Embryonic facial prominence (tissue), 1 donor: ENCODE measurements around the gene PAPSS1.

Experiments used
- DNase-seq: peaks from one replicate; pipeline ENCODE4 v3.0.0-alpha.2; 2016; ENCODE audit errors: extremely low spot score

PAPSS1 gene

DNA sequence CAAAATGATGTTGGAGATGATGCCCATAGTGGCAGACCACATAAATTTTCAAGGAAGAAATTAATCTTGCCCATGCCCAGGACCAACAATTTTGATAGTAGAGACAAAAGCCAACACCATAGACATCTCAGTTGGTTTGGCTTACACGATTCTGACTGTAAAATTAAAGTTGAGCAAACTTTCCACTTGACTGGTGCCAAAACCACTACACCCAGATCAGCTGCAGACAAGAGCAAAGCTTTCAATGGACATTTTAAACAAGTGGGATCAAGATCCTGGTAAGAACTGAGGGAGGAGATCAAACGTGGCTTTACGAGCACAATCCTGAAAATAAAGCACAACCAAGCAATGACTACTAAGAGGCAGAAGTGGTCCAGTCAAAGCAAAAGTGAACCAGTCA lies 90.7 kb downstream of the PAPSS1 start:
- no peak for DNase-seq

- no peak for DNase-seq
Measured at GRCh38 chr4:107625391-107625902, 94.6 kb downstream of the PAPSS1 start.

DNA sequence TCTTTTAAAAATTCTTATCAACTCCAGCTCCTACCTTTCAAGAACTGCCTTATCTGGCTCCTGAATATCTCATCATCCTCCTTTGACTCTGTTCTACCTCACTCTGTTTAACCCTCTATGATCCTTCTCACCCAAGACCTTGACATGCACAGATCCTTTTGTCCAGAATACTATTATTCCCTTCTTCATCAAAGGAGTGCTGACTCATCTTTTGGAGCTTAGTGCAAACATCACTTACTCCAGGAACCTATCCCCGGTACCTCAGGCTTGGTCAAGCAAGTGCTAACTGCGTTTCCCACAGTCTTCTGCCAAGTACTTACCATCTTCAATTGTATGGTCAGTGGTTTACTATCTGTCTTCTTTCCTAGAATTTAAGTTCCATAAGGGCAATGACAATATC lies 96.0 kb downstream of the PAPSS1 start:
- DNase-seq: no peak

DNA sequence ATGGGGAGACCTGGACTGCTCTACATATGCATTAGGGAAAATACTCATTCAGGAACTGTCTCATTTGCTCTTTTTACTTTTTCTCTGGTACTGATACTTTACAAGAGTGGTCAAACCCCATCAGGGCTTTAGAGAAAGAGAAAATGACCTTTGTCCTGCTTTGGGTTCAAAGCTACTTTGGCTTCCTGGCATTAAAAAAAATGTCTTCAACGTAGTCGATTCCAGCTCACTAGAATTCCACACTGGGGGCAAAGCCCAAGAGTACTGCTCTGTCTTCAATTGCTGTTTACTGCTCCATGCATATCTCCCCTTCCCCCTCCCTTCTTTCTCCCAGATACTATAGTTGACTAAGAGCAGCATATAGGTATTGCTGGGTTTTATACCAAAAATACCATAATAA lies 98.0 kb downstream of the PAPSS1 start:
- no peak for DNase-seq

DNA sequence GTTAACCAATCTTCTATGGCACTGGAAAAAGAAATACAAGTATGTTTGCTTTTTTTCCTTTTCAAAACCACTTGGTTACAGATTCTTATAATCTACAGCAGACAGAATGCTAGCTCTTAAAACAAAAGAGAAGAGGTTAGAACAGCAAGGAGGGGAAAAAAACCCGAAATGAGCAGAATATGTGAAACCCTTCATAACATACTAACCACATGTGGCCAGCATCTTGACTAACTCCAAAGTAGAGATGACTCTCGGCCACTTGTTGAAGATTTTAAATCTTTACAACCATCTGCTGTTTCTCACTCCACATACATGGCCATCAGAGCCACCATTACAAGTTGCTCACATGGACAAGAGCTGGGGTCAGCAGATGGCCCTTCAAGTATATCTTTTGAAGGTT lies 100.3 kb downstream of the PAPSS1 start:
- DNase-seq: no peak

DNA sequence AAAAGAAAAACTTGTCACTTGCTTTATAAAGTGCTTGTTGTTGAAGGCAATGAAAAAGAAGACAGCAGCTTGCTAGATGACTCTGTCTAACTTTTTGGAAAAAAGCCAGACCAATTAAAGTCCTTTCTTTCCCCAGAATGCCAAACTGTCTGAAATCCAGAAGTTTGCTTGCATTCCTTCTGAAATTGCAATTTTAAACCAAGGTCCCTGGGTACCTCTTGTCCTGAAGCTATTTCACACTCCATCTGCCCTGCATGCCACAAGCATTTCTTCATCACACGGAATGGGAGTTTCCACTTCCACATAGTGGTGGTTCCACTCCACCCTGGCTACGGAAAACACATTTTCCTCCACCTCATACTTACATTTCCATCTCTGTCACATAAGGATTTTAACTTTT lies 101.0 kb downstream of the PAPSS1 start:
- DNase-seq: no peak

GRCh38 chr4:107618656-107619055 lies 101.4 kb downstream of the PAPSS1 start:
- DNase-seq: no peak

DNA sequence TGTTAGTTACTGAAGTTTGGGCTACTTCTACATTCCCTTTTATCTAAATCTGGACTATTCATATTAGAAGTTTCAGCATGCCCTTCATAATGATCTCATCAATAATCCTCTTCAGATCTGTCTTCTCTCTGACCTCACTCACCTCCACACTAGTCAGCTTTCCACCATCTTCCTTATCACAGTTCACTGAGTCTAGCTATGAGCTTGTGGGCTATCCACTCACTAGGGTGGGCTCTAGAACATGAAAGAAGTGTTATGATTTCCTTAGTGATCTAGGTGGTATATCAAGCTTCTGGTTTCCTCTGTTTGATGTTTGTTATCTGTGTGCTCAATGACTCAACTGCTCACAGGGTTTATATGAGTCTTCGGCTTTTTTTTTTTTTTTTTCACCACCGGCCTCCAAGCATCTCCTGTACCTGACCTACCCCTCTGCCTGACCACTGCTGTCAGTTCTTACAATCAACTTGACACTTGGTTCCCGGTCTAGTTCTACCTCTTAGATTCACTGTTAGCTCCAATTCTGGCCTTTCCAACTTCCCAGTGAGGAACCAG lies 103.1 kb downstream of the PAPSS1 start:
- no peak for DNase-seq

DNA sequence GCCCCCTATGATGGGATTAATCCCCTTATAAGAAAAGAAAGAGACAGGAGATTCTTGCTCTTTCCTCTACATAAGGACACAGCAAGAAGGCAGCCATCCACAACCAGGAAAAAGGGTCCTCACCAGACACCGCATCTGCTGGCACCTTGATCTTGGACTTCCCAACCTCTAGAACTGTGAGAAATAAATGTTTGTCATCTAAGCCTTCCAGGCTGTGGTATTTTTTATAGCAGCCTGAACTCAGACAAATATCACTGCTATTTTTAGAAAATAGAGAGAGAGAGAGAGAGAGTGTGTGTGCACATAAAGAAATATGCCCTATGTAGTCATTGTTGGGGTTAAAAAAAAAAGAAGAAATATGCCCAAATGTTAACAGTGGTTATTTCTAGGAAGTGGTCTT lies 104.2 kb downstream of the PAPSS1 start:
- DNase-seq: no peak

DNA sequence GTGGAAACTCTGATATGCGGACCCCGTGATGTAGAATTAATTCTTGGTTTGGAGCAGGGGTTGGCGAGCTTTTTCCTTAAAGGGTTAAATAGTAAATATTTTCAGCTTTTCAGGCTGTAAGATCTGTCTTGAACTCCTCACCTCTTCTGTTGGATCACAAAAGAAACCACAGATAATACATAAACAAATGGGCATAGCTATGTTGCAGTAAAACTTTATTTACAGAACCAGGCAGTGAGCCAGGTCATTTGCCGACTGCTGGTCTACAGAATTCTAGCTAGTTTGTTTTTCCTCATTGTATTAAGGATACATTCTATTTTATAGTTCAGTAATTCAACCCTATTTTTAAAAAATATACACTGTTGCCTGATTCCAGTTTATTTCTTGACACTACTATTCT lies 116.6 kb downstream of the PAPSS1 start:
- DNase-seq: no peak

DNA sequence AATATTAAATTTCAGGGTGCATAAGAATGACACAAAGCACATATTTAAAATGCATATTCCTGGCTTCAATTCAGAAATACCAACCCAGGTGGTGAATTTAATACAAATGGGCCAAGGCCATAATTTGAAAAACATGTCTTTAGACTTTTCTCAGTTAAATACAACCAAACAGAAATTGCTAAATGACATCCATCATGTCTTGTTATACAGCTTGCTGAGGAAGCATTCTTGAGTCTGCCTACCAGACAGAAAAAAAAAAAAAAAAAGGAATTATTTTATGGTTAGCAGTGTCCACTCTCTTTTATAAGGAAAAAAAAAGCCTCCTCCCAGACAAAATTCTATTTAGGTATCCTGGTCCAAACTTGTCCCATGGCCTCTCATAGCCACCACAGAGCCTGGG lies 119.1 kb downstream of the PAPSS1 start:
- no peak for DNase-seq

DNA sequence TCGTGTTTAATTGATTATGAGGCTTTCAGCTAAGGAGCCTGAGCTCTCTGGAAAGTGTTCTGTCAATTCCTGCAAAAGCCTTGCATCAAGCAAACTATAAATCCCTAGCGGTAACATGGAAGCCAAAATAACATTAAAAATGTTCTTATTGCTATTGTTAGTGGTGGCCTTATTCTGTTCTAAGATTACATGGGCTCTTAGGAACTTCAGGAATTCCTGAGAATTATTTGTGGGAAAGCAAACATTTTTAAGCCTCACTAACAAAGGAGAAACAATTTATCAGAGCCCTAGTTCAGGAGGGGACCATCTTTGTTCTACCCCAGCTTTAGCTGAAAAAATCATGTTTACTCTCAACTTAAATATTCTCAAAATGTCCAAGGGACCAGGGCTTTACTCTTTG lies 119.6 kb downstream of the PAPSS1 start:
- peak; percentile 27 for DNase-seq

- DNase-seq: no peak
Measured at GRCh38 chr4:107599841-107600240, 120.2 kb downstream of the PAPSS1 start.

GRCh38 chr4:107593230-107593629 lies 126.8 kb downstream of the PAPSS1 start:
- no peak for DNase-seq

DNA sequence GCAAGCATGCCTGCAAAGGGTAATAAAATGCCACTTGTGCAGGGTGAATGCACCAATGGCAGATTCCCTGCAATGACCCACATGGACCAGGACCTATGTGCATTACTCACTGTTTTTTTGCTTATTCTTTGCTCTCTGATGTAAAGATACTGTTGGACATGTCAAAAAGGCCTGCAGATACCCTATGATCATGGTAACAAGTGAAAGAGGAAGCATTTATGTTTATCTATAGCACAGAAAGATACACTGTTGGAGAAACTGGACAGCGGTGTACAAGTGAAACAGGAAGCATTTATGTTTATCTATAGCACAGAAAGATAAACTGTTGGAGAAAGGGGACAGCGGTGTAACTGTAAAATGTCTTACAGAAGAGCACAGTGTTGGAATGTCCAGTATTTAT lies 127.5 kb downstream of the PAPSS1 start:
- no peak for DNase-seq

DNA sequence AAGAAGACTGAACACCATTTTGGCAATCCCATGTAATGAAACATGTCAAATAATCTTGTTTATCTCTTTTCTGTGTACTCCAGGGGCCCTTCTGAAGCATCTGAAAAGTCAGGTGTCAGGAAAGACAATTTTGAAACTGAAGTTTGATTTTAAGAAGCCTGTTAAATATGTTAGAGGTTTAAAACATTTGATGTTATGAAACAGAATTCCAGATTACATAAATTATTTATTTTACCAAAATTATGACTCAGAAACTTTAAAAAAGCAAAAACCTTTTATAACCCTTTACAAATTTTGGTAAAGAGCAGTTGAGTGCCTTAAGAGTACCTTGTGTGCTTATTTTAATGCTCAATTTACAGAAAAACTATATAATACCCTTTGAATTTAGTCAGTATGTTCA lies 130.8 kb downstream of the PAPSS1 start:
- DNase-seq: no peak

- DNase-seq: no peak
Measured at GRCh38 chr4:107586371-107586770, 133.7 kb downstream of the PAPSS1 start.

DNA sequence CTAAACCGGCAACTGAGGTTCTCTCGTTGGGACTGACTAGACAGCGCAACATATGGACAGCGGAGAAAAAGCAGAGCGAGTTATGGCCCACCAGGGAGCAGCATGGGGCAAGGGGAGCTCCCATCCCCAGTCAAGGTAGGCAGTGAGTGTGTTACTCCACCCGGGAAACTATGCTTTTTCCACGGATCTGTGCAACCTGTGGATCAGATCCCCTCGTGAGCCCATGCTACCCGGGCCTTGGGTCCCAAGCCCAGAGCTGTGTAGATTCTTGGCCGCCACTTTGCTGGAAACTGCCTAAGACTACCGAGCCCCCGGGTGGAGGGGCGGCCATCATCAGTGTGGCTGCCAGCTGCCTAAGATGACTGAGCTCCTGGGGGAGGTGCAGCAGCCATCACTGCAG lies 140.9 kb downstream of the PAPSS1 start:
- DNase-seq: no peak

DNA sequence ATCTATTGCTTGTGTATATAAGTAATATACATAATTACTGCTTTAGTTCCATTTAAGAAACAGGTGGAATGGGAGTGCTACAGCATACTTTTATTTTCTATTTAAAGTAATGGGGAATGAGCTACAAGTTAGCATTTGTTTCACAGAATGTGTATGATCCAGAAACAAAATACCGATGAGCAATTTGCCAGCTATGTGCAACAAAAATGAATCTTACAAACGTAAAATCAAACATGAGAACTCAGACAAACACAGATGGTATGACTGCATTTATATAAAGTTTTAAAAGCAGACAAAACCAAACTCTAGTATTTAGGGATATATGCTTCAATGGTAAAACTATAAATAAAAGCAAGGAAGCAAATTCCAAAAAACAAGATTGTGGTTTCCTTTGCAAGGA lies 141.7 kb downstream of the PAPSS1 start:
- no peak for DNase-seq

DNA sequence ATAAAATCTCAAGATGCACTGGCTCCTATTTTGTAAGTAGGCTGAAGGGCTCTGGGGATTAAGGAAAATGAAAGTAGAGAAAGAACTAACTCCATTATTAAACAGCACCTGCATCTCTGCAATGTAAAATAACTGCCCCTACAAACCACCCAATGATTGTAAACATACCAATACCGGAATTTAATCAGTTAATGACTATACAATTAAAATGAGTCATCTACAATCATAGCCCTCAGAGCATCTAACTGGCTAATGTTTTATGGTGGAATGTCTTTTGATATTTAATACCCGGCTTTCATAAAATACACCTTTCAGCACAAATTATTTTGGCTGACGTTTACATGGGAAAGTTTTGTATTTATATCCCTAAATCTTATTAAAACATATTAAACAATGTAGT lies 142.3 kb downstream of the PAPSS1 start:
- DNase-seq: no peak

DNA sequence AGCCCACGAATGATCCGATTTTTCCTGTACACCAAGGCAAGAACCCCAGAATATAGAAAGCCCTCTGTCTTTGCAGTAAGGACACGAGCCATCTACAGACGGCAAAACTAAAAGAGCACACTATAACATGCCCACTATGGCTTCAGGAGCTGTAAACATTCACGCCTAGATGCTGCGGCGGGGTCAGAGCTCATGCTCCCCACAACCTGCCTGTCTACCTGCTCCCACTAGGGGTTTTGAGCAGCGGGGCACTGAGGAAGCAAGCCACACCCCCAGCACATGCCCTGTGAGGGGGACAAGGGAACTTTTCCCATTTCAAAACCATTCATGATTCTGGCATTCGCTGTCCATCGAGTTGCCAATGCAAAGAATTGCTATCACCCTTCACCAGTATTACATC lies 144.8 kb downstream of the PAPSS1 start:
- no peak for DNase-seq

- DNase-seq: no peak
Measured at GRCh38 chr4:107572281-107572680, 147.8 kb downstream of the PAPSS1 start.

DNA sequence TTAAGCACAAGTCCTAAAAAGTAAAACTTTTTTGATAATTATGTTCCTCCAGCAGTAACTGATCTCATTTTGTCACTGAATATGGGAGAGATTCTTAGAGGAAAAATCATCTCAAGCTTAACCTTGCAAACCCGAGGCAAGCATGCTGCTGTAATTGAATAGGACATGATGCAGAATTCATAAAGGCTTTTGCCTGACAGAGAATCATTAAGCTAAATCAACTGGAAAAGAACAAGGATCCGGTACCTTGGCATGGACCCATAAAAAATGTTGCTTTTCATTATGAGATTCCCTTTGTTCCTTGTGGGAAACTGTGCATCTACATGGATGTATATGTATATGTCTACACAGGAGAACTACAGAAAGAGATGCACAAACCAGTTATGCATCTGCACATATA lies 149.1 kb downstream of the PAPSS1 start:
- DNase-seq: no peak

DNA sequence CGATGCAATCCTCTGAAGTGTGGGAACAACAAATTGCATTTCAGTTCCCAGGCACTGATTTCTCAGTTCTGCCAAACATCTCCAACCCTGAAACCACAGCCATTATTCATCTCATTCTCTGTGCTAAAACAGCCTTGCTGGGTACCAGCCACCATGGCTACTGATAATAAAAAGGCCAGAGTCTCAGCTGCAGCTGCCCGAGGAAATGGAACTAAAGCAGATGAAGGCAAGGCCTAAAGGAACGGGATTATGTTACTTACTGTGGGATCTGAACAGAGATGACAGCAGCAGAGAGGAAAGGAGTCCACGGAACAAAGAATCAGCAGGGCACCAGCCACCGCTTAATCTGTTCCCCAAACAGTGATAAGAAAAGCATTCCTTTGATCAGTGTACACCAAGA lies 155.7 kb downstream of the PAPSS1 start:
- no peak for DNase-seq
